Neural progenitor cell (in vitro differentiated cells): ENCODE measurements around the gene PIK3R6.

Source experiments
- CTCF ChIP-seq: fragments of 200-600 bp; sonication (generic); IDR thresholded peaks from 2 replicates; pipeline ENCODE4 v1.5.1; 2017; ENCODE audit warnings: antibody characterized with exemption, mild to moderate bottlenecking
- EZH2 ChIP-seq: fragments of 200-600 bp; sonication (generic); IDR thresholded peaks from 2 replicates; pipeline ENCODE4 v1.6.1; 2017; ENCODE audit warnings: antibody characterized with exemption, mild to moderate bottlenecking, moderate library complexity
- EZH2phosphoT487 ChIP-seq: fragments of 200-600 bp; sonication (generic); IDR thresholded peaks from 2 replicates; pipeline ENCODE4 v1.6.1; 2017; ENCODE audit warnings: antibody characterized with exemption

DNA sequence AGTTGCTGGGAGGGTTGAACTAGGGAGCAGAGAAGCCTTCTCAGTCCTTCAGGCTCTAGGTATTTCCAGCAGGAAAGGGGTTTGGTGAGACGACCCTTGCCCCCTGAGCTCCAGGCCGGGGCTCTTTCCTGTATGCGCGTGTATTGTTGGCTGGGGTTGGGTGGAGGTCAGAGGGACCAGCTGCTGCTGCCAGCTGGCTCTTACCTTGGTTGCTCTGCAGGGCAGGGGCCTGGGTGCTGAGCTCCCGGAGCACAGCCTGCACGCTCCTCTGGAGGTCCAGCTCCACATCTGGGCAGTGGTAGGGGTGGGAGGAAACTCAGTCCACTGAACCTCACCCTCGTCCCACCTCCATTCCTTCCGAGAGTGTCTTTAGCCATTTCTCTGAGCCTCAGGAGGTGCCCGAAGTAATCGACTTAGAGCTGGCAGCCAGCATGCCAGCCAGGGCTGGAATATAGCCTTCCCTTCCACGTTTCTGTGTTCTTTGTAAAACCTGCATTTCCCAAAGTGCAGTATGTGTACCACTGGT is 28.0 kb downstream of the PIK3R6 start:
- TF ChIP-seq CTCF: no peak
- TF ChIP-seq EZH2phosphoT487: no peak
- TF ChIP-seq EZH2: no peak
